GM19463 (cell line): ENCODE measurements around the gene EXD3.
A peak's percentile ranks its signal among the peaks of the same experiment; 100 is the strongest.

Experiments
- ATAC-seq: cut with Tn5 transposase; IDR thresholded peaks from one replicate; pipeline ENCODE4 v1.9.1; 2021; ENCODE audit warnings: mild to moderate bottlenecking, moderate library complexity; ENCODE audit not compliant: unreplicated experiment

The EXD3 gene

DNA sequence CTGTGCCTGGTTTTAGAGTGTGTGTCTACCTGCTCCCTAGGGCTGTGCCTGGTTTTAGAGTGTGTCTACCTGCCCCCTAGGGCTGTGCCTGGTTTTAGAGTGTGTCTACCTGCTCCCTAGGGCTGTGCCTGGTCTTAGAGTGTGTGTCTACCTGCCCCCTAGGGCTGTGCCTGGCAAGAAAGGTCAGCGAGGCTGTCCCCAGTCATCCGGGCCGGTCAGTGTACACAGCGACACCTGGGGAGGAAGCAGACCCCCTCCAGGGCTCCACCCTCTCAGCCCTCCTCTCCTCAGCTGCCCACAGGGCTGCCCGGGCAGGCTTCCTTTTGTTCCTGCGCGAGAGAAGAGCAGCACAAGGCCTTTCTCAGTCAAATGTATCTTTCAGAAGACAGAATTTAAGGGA, 125.0 kb downstream of the EXD3 start:
- ATAC-seq: no peak

DNA sequence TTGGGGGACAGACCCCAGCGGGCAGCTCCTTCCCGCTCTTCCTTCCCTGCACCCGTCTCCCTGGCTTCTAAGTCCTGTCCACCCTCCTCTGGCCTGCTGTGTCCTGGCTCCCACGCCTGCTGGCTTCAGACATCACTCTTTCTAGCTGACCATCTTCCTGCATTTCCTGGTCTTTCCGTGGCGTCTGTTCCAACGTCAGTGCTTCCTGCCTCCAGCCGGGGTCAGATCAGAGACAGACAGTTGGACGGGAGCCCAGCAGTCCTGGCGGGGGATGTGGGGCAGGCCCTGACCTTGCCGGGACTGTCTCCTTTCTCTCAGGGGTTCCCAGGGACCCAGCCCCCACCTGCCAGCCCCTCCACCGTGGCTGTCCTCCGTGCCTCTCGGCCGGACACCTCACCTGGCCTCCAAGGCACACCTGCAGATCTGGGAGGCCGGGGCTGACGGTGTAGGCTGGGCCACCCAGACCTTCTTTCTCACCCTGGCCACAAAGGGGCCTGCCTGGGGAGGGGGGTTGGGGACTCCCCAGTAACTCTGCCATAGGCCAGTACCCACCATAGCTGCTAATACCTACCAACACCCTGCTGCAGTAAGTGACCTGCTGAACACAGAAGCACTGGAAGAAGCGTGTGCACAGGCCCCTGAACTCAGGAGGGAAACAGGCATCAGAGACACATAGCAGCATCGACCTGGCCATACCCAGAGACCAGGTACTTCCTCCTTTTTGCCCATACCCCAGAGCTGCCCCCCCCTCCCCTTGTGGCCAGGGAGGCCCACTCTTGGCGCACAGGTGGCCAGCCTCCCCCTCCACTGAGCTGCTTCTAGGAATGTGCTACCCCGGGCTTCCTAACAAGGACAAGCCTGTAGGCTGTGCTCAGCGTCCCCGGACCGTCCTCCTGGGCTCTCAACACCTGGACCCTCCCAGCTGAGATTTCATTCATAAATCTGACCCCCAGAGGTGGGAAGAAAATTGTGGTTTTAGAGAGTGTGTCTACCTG, 126.0 kb downstream of the EXD3 start:
- ATAC-seq: no peak

DNA sequence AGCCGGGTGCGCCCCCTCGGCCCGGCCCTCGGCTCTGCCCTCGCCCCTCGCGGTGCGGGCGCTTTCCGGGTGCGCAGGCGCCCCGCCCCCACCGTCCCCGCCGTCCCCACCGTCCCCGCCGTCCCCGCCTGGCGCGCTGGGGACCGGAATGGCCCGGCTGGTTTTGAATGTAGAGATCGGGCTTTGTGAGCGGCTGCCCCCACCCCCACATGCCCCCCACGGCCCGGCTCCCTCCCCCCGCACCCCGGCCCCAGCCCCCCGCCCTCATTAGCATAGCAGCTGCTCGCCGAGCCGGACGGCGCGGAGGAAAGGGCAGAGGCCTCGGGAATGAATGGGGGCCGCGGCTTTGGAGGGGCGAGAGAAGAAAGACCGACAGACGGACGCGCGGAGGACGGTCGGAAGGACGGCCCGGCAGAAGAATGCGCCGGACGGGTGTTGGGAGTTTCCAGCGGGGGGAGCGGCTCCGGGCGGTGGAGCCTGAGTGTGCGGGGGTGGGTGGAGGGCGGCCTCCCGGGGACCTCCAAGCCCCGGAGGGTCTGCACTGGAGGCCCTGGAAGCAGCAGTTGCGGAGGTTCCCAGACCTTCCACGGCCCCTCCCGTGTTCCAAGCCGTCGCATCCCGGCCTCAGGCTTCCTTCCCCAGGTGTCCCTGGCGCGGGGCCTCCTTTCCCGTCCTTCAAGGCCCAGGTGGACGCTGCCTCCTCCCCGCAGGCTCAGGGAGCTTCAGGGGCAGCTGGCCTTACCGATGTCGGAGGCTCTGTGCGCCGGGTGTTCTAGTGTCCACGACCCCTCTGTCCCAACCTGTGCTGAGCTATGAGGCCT, 126.9 kb downstream of the EXD3 start:
- ATAC-seq: no peak

DNA sequence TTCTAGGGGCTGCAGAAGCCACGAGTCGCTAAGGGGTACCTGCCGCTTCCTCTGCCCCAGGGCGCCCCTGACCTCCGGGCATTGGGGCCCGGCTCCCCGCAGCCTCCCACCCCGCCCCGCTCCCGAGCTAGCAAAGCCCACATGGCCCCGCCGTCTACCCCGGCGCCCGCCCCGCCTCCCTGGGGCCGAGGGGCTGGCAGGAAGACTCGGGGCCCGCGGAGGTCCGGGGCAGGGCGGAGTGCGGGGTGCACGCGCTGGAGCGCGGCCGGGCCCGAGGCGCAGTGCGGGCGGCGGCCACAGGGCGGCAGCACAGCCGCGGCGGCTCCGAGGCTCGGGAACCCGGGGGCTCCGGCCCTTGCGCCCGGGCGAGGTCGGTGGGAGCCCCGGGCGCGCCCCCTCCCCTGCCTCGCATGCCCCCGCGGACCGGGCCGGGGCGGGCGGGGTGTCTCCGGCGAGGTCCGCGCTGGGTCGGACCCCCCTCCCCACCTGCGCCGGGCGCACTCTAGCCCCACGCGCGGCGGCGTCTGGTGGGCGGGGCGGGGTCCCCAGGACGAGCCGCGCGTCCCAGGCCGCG, 127.6 kb downstream of the EXD3 start:
- ATAC-seq: no peak

DNA sequence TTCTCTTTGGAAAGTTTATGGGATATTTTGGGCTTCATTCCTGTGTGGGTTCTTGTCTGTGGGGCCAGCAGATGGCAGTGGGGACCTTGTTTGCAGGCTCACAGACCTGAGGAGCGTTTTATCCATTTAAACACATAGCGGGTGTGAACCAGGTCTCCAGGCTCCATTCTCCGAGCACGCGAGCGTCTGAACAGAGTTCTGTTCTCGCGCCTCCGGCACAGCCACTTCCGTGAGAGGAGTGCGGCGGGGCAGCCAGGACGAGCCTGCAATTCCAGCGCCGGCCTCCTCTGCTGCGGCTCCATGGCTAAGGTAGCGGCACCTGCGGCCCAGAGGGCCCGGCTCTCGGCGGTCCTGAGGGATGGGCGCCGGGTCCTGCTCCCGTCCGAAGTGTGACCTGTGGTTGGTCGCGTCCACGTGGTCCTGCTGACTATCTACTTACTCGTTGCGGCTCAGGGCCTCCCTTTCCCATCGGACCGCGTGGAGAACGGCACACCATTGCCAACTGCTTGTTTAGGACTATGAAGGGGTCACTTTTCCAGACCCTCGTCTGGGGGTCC, 128.2 kb downstream of the EXD3 start:
- no peak for ATAC-seq

DNA sequence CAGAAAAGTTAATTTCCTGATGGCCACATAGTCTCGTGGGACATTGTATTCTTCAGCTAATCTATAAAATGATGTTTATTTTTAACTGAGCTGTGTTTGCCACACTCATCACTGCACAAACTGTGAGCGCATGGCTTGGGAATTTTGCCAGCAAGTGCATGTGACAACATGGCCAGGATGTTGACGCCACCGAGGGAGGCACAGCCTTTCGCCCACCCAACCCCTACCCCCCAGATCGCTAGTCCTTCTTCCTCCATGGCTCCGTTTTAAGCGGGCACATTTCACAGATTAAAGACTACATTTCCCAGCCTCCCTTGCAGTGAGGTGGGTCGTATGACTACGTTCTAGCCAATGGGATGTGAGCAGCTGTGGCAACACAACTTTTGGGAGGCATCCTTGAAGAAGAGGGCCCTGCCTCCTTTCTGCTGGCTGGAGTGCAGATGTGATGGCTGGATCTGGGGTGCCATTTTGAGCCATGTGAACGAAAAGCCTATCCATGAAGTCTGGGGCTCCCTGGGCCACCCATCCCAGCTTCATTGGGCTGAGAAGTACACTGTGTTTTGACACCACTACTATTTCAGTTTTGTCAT, 128.8 kb downstream of the EXD3 start:
- no peak for ATAC-seq

DNA sequence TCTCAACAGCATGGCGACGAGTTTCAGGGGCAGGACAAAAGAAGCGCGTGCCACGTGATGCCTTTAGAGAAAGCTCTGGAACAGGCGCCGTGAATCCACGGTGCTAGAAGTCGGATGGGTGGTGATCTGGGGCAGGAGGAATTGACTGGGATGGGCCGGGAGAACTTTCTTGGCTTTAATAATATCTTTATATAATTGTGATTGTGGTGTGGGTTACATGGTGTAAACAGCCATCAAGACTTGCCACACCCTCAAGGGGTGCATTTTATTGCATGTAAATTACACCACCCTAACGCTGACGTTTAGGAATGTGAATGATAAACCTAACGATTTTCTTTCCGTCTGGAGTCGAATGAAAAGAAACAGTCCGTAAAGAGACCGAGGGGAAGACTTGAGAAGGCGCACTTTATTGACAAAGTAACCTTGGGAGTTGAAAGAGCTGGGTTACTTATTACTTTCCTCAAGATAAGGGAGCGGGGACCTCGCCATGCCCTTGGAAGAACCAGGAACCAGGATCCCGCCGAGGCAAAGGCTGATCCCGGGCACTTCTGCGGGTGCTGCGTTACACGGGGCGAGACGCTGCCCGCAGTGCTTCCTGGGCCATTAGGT, 129.4 kb downstream of the EXD3 start:
- no peak for ATAC-seq

DNA sequence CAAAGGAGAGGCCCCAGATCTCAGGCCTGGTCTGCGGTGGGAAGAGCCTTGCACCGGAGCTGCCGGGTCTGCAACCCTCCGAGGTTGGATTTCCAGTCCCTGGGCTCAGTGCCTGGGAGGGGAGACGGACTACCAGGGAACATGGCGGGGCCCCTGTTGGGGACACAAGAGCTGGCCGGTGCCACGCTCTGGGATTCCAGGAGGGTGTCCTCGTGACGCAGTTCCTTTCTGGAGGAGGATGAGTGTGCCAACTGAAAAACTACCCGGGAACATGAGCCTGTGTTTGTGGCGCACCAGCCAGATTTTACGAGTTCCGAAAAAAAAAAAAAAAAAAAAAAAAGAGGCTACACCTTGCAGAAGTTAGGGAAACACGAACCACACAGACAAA, 129.9 kb downstream of the EXD3 start:
- ATAC-seq: no peak

DNA sequence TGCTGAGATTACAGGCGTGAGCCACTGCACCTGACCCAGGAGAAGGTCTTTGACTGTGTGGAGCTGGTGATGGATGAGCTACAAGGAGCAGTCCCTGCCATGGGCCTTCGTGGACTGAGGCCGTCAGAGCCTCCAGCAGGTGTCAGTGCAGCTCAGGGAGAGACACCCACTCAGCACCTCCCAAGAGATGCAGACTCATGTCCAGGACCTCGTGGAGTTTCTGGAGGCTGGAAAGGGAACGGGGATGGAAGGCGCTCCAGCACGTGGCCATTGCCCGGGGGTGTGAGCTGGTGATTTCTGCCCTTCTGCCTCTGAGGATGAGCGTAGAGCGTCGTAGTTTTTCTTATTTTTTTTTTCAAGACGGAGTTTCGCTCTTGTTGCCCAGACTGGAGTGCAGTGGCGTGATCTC, 136.0 kb downstream of the EXD3 start:
- no peak for ATAC-seq

DNA sequence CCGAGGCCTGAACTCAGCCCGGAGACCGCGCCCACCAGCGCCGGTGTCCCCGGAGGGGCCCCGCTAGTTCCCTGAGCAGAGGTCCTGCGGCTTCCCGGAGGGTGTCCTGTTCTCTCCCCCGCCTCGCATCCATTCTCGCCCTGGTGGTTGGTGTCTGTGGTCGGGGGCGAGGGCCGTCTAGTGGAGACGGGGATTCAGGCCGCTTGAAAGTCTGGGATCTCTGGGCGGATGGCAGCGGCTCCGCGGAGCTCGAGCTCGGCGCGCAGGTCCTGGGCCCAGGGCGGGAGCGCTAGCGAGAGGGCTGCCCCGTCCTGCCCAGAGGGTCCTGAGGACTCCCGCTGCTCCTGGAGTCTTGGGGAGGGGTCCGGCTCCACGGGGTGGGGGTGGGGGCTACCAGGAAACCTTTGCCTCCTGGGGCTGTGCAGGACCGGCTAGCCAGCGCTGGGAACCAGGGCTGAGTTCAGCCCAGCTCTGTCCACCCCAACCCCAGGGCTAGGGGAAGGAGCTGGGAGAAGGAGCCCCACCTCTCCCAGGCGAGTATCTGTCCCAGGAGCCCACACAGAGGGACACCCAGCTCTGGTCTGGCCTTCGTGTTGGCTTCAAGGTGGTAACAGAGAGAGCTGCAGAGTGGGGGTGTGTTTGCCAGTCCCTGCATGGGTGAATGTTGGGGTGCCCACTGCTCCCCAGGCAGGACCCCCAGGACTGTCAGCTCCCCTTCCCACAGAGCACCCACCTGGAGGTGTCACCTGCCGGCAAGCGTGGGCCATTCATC, 141.4 kb downstream of the EXD3 start:
- ATAC-seq: no peak

DNA sequence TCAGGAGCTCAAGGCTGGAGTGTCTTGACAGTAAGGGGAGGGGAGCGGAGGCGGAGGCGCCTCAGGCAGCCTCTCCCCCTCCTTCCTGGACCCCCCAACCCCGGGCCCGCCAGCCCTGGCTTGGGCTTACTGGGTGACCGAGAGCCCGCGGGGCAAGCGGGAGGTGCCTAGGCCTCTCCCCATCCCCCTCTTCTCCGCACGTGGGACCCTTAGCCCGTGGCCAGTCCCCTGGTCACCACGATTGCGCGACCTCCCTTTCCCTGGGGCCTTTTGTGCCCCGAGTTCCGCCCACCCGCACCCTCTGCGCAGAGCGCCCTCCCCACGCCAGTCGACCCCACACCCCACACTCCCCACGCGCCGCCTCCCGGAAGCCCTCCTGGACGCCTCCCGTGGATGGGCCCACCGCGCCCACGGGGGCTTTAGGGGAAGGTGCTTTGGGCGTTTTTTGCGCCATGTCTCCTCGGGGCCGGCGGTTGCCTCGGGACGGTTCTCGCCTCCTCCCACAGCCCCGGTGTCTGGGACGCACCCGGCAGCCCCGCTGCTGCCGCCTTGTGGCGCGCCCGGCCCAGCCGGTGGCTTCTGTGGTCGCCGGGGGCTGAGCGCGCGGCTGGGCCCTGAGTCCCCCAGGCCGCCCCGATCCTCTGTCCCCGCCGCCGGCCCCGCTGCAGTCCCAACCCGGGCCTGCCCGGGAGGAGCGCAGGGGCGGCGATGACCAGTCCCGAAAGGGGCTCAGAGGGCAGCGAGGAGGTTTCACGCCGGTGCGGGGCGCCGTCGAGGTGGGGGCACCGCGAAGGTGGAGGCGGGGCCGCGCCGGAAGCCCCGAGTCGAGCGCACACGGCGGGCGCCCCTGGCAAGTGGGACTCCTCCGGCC, 142.3 kb downstream of the EXD3 start:
- ATAC-seq: no peak

DNA sequence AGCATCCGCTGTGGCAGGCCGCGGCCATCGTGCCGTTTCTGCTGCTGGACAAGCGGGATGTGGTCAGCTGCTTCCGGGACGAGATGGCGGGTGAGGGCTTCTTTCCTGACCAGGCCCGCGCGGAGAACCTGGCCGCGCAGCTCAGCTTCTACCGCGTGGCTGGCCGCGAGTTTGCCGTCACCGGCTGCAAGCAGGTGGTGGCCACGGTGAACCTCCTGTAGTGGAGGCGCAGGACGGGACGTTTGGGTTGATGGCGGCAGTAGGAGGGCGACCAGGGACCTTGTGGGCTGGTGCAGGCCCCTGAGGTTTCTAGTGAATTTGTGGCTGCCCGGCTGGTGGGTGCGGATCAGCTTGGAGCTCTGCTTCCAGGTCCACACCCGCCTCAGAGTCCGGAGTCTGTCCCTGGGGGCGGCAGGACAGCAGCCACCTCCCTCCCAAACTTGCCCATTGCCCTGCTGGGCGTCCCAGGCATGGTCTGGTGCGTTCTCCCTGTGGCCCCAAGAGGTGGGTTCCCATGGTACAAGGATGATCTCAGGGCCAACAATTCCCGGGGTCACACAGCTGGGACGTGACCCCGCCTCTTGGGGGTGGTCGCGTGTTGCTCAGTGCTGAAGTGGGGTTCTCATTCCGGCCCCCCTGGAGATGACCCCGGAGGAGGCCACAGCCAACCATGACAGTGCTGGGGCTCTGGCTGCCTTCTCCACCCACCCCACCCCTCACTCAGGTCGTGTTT, 143.1 kb downstream of the EXD3 start:
- ATAC-seq: no peak

DNA sequence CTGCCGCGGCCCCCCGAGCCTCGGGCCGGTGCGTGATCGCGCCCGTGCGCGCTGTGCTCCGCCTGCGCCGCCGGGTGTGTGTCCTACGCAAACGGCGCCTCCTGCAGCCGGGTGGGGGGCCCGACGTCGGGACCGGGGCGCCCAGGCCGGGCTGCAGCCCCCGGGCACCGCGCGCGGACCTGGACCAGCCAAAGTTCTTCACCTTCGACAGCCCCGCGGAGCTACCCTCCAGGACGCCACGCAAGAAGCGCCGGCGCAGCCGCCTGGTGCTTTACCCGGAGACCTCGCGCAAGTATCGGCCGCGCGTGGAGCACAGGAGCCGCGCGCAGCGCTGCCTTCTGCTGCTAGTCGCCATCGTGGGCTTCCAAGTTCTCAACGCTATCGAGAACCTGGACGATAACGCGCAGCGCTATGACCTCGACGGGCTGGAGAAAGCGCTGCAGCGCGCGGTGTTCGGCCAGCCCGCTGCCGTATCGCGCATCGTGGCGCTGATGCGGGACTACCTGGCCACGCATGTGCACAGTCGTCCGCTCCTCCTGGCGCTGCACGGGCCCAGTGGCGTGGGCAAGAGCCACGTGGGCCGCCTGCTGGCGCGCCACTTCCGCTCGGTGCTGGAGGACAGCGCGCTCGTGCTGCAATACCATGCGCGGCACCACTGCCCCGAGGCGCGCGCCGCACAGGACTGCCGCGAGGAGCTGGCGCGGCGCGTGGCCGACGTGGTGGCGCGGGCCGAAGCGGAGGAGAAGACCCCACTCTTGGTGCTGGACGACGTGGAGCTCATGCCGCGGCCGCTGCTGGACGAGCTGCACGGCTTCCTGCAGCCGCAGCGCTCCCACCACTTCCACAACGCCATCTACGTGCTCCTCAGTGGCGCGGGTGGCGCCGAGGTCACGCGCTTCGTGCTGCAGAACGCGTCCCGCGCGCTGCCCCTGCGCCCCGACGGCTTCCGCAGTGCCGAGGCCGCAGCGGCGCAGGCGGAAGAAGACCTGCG, 143.9 kb downstream of the EXD3 start:
- no peak for ATAC-seq

DNA sequence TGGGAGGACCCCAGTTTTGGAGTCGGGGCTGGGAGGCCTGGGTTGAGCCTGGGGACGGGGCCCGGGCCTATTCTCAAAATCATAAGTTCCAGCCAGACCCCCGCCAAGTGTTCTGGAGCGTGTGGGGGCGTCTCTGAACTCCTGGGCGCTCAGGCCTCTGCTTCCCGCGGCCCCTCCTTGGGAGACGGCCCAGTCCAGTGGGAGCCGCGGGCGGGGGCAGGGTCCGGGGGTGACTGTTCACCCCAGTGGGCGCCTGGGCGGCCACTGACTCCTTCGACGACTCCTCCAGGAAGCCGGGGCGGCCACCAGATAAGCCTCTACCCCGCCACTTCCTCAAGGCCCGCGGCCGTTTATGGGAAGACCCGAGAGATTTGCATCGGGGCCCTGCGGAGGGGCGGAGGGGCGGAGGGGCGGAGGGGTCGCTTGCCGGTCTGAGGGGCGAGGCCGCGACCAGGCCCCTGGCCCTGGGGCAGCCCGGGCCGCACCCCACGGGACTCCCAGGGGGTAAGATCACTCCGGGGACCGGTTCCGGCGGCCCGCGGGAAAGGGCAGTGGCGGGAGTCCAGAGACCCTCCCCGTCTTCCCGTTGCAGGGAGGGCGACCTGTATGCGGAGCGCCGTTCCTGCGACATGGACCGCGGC, 144.8 kb downstream of the EXD3 start:
- ATAC-seq: no peak

DNA sequence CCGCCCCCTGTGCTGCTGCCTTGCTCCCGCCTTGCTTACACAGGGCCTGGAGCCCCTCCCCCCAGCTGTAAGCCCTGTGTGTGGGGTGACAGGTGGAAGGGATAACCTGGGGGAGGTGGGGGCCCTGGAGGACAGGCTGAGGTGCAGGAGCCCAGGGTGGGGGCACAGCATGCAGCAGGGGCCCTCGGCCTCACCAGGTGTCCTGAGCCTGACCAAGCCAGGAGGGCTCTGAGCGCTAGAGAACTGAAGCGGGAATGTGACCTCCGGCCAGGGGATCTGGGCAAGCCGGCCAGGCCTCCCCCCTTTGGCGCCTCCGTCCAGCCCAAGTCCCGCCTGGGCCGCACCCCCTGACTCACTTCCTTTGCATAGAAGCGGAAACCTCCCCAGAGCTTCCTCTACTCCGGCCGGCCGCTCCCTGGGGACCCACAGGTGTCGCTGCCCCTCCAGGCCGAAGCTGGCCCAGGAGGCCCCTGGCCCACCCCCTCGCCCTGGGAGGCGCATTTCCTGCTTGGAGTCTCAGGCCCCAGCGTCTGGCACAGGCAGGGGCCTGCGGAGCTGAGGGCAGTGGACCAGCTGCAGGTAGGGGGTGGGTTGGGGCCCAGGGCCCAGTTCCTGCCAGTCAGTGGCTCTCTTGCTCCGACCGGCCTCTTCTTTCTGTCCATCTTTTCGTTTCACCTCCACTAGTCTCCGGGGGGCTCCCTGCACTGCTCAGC, 145.5 kb downstream of the EXD3 start, which contains the start of gene TOR4A:
Gene TOR4A (plus strand): TSS at position 398 of the 713 bp plus-strand sequence. CDS start 964 bp downstream, outside the sequence.
- peak; percentile 84 for ATAC-seq
